ENCODE results near the gene GREM1.
A peak's percentile ranks its signal among the peaks of the same experiment; 100 is the strongest.

The GREM1 gene

DNA sequence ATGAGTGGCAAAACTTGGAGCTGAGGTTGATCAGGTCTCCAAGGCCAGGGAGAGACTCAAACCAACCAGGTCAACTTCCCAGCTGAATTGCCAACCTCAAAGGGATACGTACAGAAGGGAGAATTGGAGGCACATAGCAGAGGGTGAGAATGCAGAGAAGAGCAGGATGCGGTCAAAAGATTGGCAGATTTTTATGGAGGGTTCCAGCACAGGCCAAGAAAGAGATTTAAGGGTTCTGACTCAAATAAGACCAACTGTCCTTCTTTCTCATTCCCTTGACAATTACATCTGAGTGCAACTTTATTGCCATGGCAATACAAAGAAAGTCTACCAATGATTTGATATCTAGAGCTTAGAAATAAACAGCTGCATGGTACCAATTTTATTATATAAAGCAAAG is 43.1 kb upstream of the GREM1 start:
- H3K27ac ChIP-seq: no peak overlapping the region
- no peak for DNase-seq (ENCODE audit: low spot score)
- TF ChIP-seq, protein P1, sequence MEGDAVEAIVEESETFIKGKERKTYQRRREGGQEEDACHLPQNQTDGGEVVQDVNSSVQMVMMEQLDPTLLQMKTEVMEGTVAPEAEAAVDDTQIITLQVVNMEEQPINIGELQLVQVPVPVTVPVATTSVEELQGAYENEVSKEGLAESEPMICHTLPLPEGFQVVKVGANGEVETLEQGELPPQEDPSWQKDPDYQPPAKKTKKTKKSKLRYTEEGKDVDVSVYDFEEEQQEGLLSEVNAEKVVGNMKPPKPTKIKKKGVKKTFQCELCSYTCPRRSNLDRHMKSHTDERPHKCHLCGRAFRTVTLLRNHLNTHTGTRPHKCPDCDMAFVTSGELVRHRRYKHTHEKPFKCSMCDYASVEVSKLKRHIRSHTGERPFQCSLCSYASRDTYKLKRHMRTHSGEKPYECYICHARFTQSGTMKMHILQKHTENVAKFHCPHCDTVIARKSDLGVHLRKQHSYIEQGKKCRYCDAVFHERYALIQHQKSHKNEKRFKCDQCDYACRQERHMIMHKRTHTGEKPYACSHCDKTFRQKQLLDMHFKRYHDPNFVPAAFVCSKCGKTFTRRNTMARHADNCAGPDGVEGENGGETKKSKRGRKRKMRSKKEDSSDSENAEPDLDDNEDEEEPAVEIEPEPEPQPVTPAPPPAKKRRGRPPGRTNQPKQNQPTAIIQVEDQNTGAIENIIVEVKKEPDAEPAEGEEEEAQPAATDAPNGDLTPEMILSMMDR (conservative IDR thresholded peaks at IDR 0.05; ENCODE audit: low read depth): no peak
- ChIA-PET POLR2A (ENCODE audit: low non-redundant PET) (no interaction called here), CTCF (no interaction called here)

DNA sequence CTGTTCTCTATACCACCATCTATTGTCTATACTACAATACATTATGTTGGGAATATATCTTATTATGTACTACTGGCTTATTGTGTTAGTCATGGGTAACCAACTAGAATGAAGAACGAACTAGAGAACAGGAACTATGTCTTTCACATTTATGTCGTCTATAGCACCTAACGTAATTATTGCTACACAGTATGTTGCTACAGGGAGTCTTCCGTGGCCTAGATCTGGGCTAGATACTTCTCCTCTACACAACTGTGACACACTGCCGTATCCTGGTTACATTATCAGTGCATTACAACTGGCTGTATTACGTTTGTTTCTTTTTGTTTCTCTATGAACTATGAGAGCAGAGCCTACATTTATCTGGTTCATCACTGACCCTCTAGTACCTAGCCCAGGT is 42.3 kb upstream of the GREM1 start:
- CTCF ChIA-PET: no interaction called here
- no peak for DNase-seq (ENCODE audit: low spot score)
- POLR2A ChIA-PET (ENCODE audit: low non-redundant PET): no interaction called here
- TF ChIP-seq, protein P1 (conservative IDR thresholded peaks at IDR 0.05; ENCODE audit: low read depth): no peak
- H3K27ac ChIP-seq: no peak overlapping the region

DNA sequence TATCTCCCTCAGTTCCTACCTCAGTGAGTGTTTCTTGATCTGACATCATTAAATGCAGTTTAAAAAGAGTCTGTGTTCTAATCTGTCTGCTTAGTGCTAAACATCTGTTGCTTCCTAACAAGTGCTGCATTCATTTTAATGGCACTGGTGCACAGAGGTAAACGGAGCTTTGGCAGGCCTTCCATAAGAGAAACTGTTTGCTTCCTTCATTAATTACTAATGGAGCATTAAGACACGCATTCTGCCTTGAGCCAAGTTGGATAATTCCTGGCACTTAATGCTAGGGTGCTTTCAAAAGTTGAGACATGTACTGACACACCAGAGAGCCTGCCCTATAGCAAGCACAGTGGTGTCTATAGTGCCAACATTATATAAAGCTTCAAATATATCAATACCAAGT is 41.6 kb upstream of the GREM1 start:
- no peak for DNase-seq (ENCODE audit: low spot score)
- CTCF ChIA-PET: interaction anchor here (0.6 to 1.1 kb wide), 2 partner anchors 14 to 136 kb away, joined by 4 read pairs; no protein-coding TSS in a partner anchor
- POLR2A ChIA-PET (ENCODE audit: low non-redundant PET): no interaction called here
- no peak overlapping the region for H3K27ac ChIP-seq
- TF ChIP-seq, protein P1 (conservative IDR thresholded peaks at IDR 0.05; ENCODE audit: low read depth): no peak

DNA sequence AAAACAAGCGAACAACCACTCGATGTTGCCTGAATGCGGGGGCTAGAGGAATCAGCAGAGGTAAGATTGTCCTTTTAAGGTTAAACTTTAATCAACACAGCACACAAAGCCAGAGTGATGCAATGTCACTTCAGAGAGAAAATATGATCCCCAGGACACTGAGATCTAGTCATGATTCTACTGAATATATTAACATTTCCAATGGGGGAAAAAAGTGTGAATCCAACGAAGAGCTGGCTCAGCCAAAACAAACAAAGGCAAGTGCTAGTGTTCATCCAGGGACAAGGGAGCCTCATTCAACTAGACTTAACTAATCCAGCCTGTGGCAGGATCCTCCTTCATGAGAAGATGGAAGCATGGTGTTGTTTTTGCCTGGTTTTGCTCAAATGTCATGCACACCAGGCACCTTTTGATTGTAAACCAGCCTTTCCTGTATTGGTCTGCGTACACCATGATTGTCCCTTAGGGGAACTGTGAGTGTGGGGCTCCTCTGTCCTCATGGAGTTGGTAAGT is 40.5 kb upstream of the GREM1 start:
- TF ChIP-seq, protein P1 (conservative IDR thresholded peaks at IDR 0.05; ENCODE audit: low read depth): no peak
- no peak for DNase-seq (ENCODE audit: low spot score)
- POLR2A ChIA-PET (ENCODE audit: low non-redundant PET): no interaction called here
- CTCF ChIA-PET: no interaction called here
- no peak overlapping the region for H3K27ac ChIP-seq

DNA sequence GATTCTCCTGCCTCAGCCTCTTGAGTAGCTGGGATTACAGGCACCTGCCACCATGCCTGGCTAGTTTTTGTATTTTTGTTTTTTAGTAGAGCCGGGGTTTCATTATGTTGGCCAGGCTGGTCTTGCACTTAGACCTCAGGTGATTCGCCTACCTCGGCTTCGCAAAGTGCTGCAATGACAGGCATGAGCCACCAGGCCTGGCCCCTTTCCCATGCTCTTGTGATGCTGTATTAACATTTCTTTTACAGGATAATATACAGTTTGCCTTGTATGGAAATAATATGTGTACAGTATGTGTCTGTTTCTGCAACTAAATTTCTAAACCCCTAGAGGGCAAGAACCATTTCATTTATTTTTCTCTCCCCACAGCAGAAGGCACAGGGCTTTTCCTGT is 38.5 kb upstream of the GREM1 start:
- ChIA-PET CTCF (interaction anchor here (0.7 kb wide), 1 partner anchor 16 kb away, joined by 3 read pairs; no protein-coding TSS in a partner anchor), POLR2A (ENCODE audit: low non-redundant PET) (no interaction called here)
- TF ChIP-seq, protein P1 (conservative IDR thresholded peaks at IDR 0.05; ENCODE audit: low read depth): no peak
- DNase-seq (ENCODE audit: low spot score): no peak
- no peak overlapping the region for H3K27ac ChIP-seq

DNA sequence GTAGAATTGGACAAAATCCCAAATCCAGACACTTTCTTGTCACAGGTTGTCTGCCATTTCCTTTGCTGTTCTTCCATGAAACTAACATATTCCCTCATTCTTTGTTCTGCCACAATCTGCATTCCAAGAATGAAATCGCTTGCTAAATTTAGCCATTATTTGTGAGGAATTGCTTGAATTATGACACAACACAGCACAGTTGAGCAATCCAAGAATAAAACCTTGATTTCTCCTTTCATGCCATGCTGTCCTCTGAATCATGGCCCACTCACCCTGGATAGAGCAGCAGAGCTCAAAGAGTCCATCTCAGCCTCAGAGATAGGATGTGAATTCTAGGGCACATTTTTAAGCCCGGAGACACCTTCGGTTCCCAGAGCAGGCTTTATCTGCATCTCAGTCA is 35.2 kb upstream of the GREM1 start:
- TF ChIP-seq, protein P1 (conservative IDR thresholded peaks at IDR 0.05; ENCODE audit: low read depth): no peak
- CTCF ChIA-PET: interaction anchor here (0.6 kb wide), 1 partner anchor 447 kb away, joined by 4 read pairs; no protein-coding TSS in a partner anchor
- peak overlapping the region; percentile 31; the same call in 1 of the 2 replicates for H3K27ac ChIP-seq
- POLR2A ChIA-PET (ENCODE audit: low non-redundant PET): no interaction called here
- peak; percentile 81 for DNase-seq (ENCODE audit: low spot score)

Measured in RWPE1 (cell line).